GM18502 (cell line): ENCODE results near the gene ZGLP1.

Source experiments
- ATAC-seq: cut with Tn5 transposase; IDR thresholded peaks from one replicate; pipeline ENCODE4 v1.9.1; 2021; ENCODE audit warnings: mild to moderate bottlenecking; ENCODE audit not compliant: unreplicated experiment, poor library complexity

The ZGLP1 gene

GRCh38 chr19:10295847-10296591, 13.6 kb downstream of the ZGLP1 start:
- ATAC-seq: no peak

- peak; percentile 52 for ATAC-seq
Observed at GRCh38 chr19:10295305-10295846, 14.2 kb downstream of the ZGLP1 start.

GRCh38 chr19:10294368-10294697, 15.3 kb downstream of the ZGLP1 start:
- no peak for ATAC-seq

- ATAC-seq: no peak
Observed at GRCh38 chr19:10293637-10294367, 15.8 kb downstream of the ZGLP1 start.

GRCh38 chr19:10292789-10293636, 16.6 kb downstream of the ZGLP1 start:
- no peak for ATAC-seq

GRCh38 chr19:10292206-10292788, 17.3 kb downstream of the ZGLP1 start:
- no peak for ATAC-seq

GRCh38 chr19:10291554-10292205, 17.9 kb downstream of the ZGLP1 start:
- no peak for ATAC-seq

- ATAC-seq: no peak
Observed at GRCh38 chr19:10290876-10291553, 18.6 kb downstream of the ZGLP1 start.

- ATAC-seq: no peak
Observed at GRCh38 chr19:10290357-10290875, 19.2 kb downstream of the ZGLP1 start.

- ATAC-seq: no peak
Observed at GRCh38 chr19:10289836-10290356, 19.7 kb downstream of the ZGLP1 start, which contains the start of gene ICAM5. Gene ICAM5, plus strand, starts transcription at chr19:10289952. Its CDS starts 92 bp downstream, at chr19:10290044.

GRCh38 chr19:10289167-10289835, 20.3 kb downstream of the ZGLP1 start:
- no peak for ATAC-seq

GRCh38 chr19:10288662-10289166, 20.9 kb downstream of the ZGLP1 start:
- no peak for ATAC-seq

- ATAC-seq: peak; percentile 33
Observed at GRCh38 chr19:10286803-10287737, 22.5 kb downstream of the ZGLP1 start, which contains the start of gene ICAM4. Gene ICAM4, plus strand, starts transcription at chr19:10286955. Its CDS starts 58 bp downstream, at chr19:10287013.

- no peak for ATAC-seq
Observed at GRCh38 chr19:10285393-10285792, 24.2 kb downstream of the ZGLP1 start.

- no peak for ATAC-seq
Observed at GRCh38 chr19:10284960-10285278, 24.7 kb downstream of the ZGLP1 start.

GRCh38 chr19:10284065-10284959, 25.3 kb downstream of the ZGLP1 start:
- no peak for ATAC-seq
